GM08714 (cell line): Measurements from ENCODE around the gene RIN1.

Experiments used
- H3K4me3 ChIP-seq: fragments of 200-500 bp; sonication (Bioruptor generic); 2 replicates; pipeline ENCODE4 v1.5.1; 2014; ENCODE audit warnings: mild to moderate bottlenecking, low read length, inconsistent platforms
- ZNF274 ChIP-seq: IDR thresholded peaks from 2 replicates; pipeline ENCODE4 v1.6.1; 2012; ENCODE audit warnings: mild to moderate bottlenecking, low read depth, low read length

Gene RIN1

DNA sequence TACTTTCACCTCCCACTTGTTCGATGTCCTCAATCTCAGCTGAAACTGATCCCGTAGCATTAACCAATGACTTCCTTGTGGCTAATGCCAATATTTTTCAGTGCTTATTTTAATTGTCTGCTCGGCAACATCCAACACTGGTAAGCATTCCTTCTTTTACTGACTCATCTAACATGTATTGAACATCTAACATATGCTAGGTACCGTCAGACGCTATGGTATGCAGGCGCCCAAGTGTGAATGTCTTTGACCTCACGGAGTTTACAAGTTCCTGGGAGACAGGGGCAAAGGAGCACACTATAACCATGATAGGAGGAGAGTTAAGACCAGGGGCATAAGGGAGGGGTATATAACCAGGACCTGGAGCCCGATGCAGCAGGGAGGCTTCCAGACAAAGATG lies 6.9 kb upstream of the RIN1 start:
- H3K4me3 ChIP-seq: no peak overlapping the region
- TF ChIP-seq ZNF274: no peak

DNA sequence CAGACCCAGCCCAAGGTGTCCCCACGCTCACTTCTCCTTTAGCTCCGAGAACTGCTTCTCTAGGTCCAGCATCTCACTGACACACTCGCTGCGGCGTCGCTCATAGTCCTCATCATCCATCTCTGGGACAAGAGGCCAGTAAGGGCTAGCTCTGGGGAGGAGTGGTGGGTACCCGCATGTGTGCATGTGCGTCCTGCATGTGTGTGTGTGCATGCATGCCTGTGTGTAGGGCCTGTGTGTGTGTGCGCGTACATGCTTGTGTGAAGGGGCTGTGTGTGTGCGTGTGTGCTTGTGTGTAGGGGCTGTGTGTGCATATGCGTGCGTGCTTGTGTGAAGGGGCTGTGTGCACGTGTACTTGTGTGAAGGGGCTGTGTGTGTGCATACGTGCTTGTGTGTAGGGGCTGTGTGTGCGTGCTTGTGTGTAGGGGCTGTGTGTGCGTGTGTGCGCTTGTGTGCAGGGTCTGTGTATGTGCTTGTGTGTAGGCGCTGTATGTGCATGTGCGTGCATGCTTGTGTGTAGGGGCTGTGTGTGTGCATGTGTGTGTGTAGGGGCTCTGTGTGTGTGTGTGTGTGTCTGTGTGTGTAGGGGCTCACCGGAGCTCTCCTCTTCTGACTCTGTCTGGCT lies 5.4 kb upstream of the RIN1 start:
- H3K4me3 ChIP-seq: no peak overlapping the region
- TF ChIP-seq ZNF274: no peak

DNA sequence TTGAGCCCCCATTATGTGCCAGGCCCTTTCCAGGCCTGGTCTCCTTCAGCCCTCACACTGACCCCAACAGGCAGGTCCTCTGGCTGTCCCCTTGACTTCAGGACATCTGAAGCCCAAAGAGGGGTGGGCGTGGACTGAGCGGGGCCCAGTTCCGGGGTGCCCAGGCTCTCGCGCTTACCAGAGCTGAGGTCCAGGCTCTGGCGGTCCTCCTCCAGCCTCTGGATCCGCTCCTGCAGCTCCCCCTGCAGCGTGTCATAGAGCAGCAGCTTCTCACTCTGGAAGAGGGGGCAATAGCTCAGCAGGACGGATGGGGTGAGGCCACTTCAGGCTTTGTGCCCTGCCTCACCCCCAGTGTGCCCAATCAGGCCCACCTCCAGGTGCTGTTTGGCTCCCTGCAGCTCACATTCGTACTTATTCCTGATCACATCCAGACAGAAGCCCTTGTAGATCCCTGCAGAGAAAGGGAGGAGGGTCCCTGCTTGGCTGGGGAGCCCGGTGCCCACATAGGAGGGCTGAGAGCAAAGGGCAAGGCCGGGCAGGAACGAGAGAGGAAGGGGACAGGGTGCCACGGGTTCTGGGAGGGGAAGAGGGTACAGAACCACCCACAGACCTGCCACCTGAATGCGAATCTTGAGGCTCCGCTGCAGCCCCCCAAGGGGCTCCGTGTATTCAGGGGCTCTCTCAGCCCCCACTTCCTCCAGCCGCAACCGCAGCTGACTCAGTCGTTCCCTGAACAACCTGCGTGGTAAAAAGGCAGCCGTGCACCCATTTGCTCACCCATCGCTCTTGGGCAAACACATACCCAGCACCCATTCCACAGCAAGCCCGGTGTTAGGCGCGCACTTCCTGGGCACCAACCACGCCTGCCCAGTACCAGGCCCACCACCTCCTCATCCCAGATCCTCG lies 4.6 kb upstream of the RIN1 start:
- TF ChIP-seq ZNF274: no peak

GRCh38 chr11:66339686-66340483 lies 3.7 kb upstream of the RIN1 start:
- TF ChIP-seq ZNF274: no peak
- H3K4me3 ChIP-seq: no peak overlapping the region

More for the DNA sequence above, 4.6 kb upstream of the RIN1 start:
- no peak overlapping the region for H3K4me3 ChIP-seq

GRCh38 chr11:66339162-66339675 lies 3.0 kb upstream of the RIN1 start:
- no peak for TF ChIP-seq ZNF274

GRCh38 chr11:66338276-66339161 lies 2.3 kb upstream of the RIN1 start:
- no peak overlapping the region for H3K4me3 ChIP-seq
- no peak for TF ChIP-seq ZNF274

More at GRCh38 chr11:66339162-66339675, 3.0 kb upstream of the RIN1 start:
- H3K4me3 ChIP-seq: no peak overlapping the region

DNA sequence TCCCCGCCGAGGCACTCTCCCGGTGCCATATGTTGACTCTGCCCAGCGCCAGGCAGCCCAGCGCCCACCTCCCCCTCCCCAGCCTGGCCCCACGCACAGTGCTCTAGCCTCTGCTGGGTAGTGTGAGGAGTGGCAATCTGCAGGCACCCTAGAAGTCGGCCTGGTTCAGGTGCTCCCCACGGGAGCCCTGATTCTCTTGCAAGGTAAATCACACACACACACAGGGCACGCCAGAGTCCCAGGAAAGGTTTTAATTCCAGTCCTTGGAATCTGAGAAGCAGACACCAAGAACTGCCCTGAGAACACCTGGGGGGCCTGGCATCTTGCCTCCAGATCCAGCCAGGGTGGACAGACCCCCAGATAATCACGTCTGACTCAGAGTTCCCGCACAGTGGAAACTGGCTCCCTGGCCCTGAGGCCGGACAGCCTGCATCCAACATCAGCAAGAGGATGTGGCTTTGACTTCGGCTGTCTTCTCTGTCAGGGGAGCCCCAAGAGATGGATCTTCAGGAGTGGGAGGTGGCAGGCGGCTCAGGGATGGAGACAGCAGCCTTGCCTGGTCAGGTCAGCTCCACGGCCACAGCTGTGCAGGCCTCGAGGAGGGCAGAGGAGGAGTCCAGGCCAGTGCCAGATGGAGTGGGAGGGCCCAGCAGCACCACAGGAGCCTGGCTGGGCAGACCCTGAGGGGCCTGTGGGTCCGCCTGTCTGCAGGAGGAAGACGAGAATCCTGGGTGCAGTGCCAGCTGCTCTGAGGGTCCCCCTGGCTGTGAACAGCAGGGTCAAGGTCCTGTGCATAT lies 1.1 kb upstream of the RIN1 start:
- no peak overlapping the region for H3K4me3 ChIP-seq
- no peak for TF ChIP-seq ZNF274

DNA sequence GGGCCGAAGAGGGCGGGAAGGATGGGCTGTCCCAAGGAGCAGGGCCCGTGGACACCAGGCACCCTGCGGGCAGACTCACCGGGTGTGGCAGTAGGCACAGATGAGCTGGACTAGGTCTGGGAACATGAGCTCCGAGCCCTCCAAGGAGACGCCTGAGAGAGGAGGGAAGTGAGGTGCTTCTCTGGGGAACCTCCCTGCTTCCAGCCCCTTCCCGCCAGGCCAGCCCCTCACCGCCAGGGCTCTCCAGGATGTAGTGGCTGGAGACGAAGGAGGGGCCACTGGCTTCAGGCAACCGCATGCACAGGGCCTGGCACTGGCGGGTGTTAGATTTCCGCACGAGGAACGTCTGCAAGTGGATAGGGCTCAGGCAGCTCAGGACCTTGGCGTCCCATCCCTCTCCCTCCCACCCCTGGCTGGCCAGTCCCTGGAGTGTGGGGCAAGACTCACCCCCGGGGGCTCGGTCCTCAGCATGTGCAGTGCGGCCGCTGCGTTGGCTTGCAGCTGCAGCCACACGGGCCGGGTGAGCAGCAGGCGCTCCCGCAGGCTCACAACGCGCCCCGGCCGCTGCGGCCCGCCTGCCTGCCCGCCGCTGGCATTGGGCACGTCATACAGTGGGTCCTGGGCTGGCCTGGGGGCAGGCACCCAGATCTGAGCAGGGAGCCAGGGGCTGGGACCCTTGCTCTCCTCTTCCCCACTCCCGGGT lies 552 bp downstream of the RIN1 start:
- H3K4me3 ChIP-seq: no peak overlapping the region
- TF ChIP-seq ZNF274: no peak

DNA sequence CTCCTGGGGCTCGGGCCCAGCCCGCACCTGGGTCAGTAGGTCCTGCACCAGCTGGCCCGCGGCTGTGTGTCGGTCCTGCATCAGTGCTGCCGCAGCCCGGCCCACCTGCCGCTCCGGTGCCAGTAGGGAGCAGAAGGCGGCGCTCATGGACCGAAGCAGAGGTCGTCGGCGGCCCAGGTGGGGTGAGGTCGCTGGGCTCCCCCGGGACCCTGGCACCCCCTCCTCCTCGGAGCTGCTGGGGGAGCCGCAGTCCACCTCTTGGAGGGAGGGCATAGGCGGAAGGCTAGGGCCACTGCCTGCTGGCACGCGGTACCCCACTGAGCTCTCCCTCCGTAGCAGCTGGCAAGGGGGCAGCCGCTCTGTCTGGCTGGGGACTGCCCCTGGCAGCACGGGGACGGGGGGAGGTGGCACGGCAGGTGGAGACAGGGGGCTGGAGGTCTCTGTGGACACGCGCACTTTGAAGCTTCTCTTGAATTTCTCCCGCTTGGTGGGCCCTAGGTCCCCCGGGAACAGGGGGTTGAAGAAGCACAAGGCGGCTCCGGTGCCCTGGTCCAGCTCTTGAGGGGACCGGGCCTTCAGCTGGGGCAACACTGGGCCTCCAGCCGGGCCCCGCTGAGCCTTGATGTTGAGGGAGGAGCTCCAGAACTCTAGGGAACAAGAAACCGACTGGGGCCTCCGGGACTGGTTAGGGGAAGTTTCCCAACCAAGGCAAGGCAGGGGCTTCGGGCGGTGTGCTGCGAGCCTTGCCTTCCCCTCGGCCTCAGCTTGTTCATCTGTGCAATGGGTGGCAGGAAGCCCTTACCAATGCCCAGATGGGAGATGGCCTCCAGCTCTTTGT lies 1.4 kb downstream of the RIN1 start:
- no peak overlapping the region for H3K4me3 ChIP-seq
- TF ChIP-seq ZNF274: no peak

DNA sequence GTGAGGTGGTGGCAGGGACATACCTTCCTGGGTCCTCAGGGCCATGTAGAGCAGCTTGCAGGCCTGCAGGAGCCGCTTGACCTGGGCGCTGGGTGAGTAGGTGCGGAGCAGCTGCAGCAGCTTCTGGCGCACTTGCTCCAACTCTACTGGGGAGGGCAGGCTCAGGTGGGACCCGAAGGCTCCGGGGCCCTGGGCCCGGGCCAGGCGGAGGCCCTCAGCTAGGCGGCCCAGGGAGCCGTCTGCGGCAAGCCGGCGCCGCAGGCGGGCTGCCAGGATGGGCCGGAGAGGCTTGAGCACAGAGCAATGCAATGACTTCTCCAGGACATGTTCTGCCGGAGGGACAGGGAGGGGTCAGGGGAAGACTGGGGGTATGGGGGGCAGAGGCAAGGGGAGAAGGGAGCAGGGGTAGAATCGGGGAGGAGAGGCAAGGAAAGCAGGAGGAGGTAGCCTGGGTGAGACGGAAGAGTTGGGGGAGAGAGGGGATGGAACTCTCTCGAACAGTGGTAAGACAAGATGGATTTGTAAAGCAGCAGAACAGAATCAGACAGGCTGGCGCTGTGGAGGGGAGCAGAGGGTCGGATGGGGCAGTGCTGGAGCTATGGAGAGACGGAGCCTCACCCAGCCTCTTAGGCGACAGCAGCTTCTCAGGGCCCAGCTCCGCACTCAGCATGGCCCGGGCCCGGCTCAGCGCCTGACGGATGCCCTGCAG lies 2.2 kb downstream of the RIN1 start:
- H3K4me3 ChIP-seq: no peak overlapping the region
- no peak for TF ChIP-seq ZNF274
